ENCODE results near the gene PSTK. TPM values are rescaled to one million over a fixed set of nuclear protein-coding genes. Genes with fewer than 3 reads are reported as not detected.

PSTK gene
- total and polyA plus RNA-seq, 9 of the 15 experiments (the other 6 are each of a cell fraction or from before 2014, with no cell fraction given) = 13.2 to 49.7 (median 18.9) TPM

DNA sequence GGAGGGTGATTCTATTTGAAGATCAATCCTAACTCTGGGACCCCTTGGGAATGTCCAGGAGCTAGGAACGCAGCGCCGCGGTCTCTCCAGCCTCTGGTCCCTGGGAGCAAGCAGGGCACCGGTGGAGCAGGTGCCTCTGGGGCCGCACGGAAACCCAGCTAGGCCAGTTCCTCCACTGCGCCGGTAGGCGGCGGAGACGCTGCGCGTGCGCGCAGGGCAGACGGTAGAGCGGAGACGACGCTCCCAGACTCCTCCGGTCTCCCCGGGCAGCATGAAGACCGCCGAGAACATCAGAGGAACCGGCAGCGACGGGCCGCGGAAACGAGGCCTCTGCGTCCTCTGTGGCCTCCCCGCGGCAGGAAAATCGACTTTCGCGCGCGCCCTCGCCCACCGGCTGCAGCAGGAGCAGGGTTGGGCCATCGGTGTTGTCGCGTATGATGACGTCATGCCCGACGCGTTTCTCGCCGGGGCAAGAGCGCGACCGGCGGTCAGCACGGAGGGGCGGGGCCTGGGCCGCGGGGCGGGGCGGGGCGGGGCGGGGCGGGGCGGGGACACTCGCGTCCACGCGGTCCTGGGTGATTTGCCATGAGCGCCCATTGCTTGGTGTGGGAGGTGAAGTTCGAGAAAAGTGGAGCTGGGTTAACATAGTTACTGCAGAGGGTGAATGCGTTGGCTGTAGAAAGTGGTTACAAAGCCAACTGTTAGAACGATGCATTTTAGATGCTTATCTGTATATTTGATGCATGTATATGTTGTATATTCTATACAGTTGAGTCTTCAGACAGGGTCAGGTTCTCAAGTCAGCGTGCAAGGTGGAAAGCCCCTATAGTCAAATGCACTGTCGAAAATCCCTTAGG lies at the start of gene PSTK (continued):
- TF ChIP-seq RBM22 (IDR thresholded peaks at IDR 0.05; ENCODE audit: low read depth, low read length, poor library complexity, severe bottlenecking) (no peak), MAZ (CRISPR knock-in tag; conservative IDR thresholded peaks at IDR 0.05 in 1 of 2, IDR thresholded peaks at IDR 0.05 in 1 of 2) (peak; percentile 52 to 63; a peak in 1 of 4 replicates), NR3C1 (CRISPR knock-in tag; IDR thresholded peaks at IDR 0.05) (no peak), CREM (IDR thresholded peaks at IDR 0.05; ENCODE audit: low read depth) (peak; percentile 98), CREBBP (IDR thresholded peaks at IDR 0.05; ENCODE audit: low read depth, low read length) (no peak), KLF13 (tag; IDR thresholded peaks at IDR 0.05; ENCODE audit: borderline replicate concordance, low read depth) (no peak), POLR3A (IDR thresholded peaks at IDR 0.05; ENCODE audit: borderline replicate concordance, extremely low read depth, insufficient read depth, insufficient read length) (no peak), ETS2 (tag; IDR thresholded peaks at IDR 0.05; ENCODE audit: borderline replicate concordance, poor library complexity, severe bottlenecking) (no peak), LARP7 (IDR thresholded peaks at IDR 0.05) (no peak), HMBOX1 (IDR thresholded peaks at IDR 0.05) (no peak), ATF7 (IDR thresholded peaks at IDR 0.05) (peak; percentile 99), ZC3H4 (CRISPR knock-in tag; IDR thresholded peaks at IDR 0.05; ENCODE audit: borderline replicate concordance) (no peak), TAF9B (IDR thresholded peaks at IDR 0.05; ENCODE audit: partially characterized antibody) (peak; percentile 68)
- TF ChIP-seq, protein P1, sequence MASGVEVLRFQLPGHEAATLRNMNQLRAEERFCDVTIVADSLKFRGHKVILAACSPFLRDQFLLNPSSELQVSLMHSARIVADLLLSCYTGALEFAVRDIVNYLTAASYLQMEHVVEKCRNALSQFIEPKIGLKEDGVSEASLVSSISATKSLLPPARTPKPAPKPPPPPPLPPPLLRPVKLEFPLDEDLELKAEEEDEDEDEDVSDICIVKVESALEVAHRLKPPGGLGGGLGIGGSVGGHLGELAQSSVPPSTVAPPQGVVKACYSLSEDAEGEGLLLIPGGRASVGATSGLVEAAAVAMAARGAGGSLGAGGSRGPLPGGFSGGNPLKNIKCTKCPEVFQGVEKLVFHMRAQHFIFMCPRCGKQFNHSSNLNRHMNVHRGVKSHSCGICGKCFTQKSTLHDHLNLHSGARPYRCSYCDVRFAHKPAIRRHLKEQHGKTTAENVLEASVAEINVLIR (CRISPR knock-in tag; IDR thresholded peaks at IDR 0.05) = peak; percentile 92
- TF ChIP-seq, protein P2, sequence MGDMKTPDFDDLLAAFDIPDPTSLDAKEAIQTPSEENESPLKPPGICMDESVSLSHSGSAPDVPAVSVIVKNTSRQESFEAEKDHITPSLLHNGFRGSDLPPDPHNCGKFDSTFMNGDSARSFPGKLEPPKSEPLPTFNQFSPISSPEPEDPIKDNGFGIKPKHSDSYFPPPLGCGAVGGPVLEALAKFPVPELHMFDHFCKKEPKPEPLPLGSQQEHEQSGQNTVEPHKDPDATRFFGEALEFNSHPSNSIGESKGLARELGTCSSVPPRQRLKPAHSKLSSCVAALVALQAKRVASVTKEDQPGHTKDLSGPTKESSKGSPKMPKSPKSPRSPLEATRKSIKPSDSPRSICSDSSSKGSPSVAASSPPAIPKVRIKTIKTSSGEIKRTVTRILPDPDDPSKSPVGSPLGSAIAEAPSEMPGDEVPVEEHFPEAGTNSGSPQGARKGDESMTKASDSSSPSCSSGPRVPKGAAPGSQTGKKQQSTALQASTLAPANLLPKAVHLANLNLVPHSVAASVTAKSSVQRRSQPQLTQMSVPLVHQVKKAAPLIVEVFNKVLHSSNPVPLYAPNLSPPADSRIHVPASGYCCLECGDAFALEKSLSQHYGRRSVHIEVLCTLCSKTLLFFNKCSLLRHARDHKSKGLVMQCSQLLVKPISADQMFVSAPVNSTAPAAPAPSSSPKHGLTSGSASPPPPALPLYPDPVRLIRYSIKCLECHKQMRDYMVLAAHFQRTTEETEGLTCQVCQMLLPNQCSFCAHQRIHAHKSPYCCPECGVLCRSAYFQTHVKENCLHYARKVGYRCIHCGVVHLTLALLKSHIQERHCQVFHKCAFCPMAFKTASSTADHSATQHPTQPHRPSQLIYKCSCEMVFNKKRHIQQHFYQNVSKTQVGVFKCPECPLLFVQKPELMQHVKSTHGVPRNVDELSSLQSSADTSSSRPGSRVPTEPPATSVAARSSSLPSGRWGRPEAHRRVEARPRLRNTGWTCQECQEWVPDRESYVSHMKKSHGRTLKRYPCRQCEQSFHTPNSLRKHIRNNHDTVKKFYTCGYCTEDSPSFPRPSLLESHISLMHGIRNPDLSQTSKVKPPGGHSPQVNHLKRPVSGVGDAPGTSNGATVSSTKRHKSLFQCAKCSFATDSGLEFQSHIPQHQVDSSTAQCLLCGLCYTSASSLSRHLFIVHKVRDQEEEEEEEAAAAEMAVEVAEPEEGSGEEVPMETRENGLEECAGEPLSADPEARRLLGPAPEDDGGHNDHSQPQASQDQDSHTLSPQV (IDR thresholded peaks at IDR 0.05) = 0 out of 2 replicates have a peak, but pooled peaks have one; percentile 18
- TF ChIP-seq, protein P3, sequence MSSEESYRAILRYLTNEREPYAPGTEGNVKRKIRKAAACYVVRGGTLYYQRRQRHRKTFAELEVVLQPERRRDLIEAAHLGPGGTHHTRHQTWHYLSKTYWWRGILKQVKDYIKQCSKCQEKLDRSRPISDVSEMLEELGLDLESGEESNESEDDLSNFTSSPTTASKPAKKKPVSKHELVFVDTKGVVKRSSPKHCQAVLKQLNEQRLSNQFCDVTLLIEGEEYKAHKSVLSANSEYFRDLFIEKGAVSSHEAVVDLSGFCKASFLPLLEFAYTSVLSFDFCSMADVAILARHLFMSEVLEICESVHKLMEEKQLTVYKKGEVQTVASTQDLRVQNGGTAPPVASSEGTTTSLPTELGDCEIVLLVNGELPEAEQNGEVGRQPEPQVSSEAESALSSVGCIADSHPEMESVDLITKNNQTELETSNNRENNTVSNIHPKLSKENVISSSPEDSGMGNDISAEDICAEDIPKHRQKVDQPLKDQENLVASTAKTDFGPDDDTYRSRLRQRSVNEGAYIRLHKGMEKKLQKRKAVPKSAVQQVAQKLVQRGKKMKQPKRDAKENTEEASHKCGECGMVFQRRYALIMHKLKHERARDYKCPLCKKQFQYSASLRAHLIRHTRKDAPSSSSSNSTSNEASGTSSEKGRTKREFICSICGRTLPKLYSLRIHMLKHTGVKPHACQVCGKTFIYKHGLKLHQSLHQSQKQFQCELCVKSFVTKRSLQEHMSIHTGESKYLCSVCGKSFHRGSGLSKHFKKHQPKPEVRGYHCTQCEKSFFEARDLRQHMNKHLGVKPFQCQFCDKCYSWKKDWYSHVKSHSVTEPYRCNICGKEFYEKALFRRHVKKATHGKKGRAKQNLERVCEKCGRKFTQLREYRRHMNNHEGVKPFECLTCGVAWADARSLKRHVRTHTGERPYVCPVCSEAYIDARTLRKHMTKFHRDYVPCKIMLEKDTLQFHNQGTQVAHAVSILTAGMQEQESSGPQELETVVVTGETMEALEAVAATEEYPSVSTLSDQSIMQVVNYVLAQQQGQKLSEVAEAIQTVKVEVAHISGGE (CRISPR knock-in tag; IDR thresholded peaks at IDR 0.05) = no peak; a peak in 1 of 6 replicates

Data from K562 (cell line).